SIG-M5 treated with dmso at 0.1 percent for 504 hours (cell line): Measurements from ENCODE around the gene RXFP3.

Experiments used
- DNase-seq: peaks from one replicate; lab custom pipeline; 2025; ENCODE audit not compliant: unreplicated experiment; lab: John Stamatoyannopoulos, UW

Gene RXFP3

GRCh38 chr5:33978306-33978705, 42.1 kb downstream of the RXFP3 start:
- no peak for DNase-seq

GRCh38 chr5:33980030-33980429, 43.8 kb downstream of the RXFP3 start:
- DNase-seq: no peak

- no peak for DNase-seq
These were observed 45.4 kb downstream of the RXFP3 start for GRCh38 chr5:33981408-33982162.

GRCh38 chr5:33984178-33984577, 48.0 kb downstream of the RXFP3 start:
- DNase-seq: no peak

GRCh38 chr5:33984671-33985124, 48.5 kb downstream of the RXFP3 start, which contains the start of gene SLC45A2:
Gene SLC45A2 (minus strand): TSS chr5:33984693. CDS start chr5:33984583, 110 bp downstream.
- no peak for DNase-seq

- no peak for DNase-seq
These were observed 49.3 kb downstream of the RXFP3 start for GRCh38 chr5:33985447-33985846.
